Globus pallidus (tissue), 1 donor: ENCODE results near the gene VCY.
"Not testable (repeated sequence)": the region's sequence is repeated elsewhere in the genome, so short reads cannot be mapped to it uniquely, and the experiment has no call there.

Experiments
- DNase-seq: peaks from one replicate; pipeline ENCODE4 v3.0.0-alpha.2; 2015; ENCODE audit warnings: low spot score

Gene VCY

GRCh38 chrY:13986373-13986772 is at the start of gene VCY:
Gene VCY, minus strand, starts transcription at chrY:13986473. Its CDS starts 33 bp downstream, at chrY:13986440.
- not testable (repeated sequence) for DNase-seq

- not testable (repeated sequence) for DNase-seq
Observed at GRCh38 chrY:14030395-14030794, 44.1 kb upstream of the VCY start.

- not testable (repeated sequence) for DNase-seq
Observed at GRCh38 chrY:14011916-14012315, 25.6 kb upstream of the VCY start.

- not testable (repeated sequence) for DNase-seq
Observed at GRCh38 chrY:13942406-13942805, 43.9 kb downstream of the VCY start.
